WTC11 (cell line): ENCODE data around the gene ADAP1.

Source experiments
- ATF2 ChIP-seq: sonication (generic); formaldehyde crosslinking; IDR thresholded peaks from 2 replicates; pipeline ENCODE4 v1.8.1; 2022; ENCODE audit warnings: low read depth, missing genetic modification reagents, borderline replicate concordance
- CBFB ChIP-seq: sonication (generic); formaldehyde crosslinking; IDR thresholded peaks from 2 replicates; pipeline ENCODE4 v1.8.1; 2022; ENCODE audit warnings: mild to moderate bottlenecking, low read depth, missing genetic modification reagents
- CREB1 ChIP-seq: sonication (generic); formaldehyde crosslinking; IDR thresholded peaks from 2 replicates; pipeline ENCODE4 v1.8.0; 2023; ENCODE audit warnings: mild to moderate bottlenecking, missing genetic modification reagents
- CREM ChIP-seq: sonication (generic); formaldehyde crosslinking; IDR thresholded peaks from 2 replicates; pipeline ENCODE4 v1.8.1; 2022; ENCODE audit warnings: mild to moderate bottlenecking, missing genetic modification reagents, moderate library complexity
- CTCF ChIP-seq: fragments of 200-600 bp; IDR thresholded peaks from 2 replicates; pipeline ENCODE4 v1.8.0; 2022; ENCODE audit warnings: antibody characterized with exemption
- ETV6 ChIP-seq: sonication (generic); formaldehyde crosslinking; IDR thresholded peaks from 2 replicates; pipeline ENCODE4 v1.8.1; 2022; ENCODE audit warnings: mild to moderate bottlenecking, missing genetic modification reagents
- FOXP4 ChIP-seq: sonication (generic); formaldehyde crosslinking; IDR thresholded peaks from 2 replicates; pipeline ENCODE4 v1.8.0; 2022; ENCODE audit warnings: mild to moderate bottlenecking, missing genetic modification reagents
- GABPB1 ChIP-seq: sonication (generic); formaldehyde crosslinking; IDR thresholded peaks from 2 replicates; pipeline ENCODE4 v1.8.1; 2023; ENCODE audit warnings: mild to moderate bottlenecking, missing genetic modification reagents
- SP1 ChIP-seq: sonication (generic); formaldehyde crosslinking; conservative IDR thresholded peaks from 2 replicates; pipeline ENCODE4 v1.8.1; 2022; ENCODE audit warnings: missing genetic modification reagents
- ZNF232 ChIP-seq: sonication (generic); formaldehyde crosslinking; IDR thresholded peaks from 2 replicates; pipeline ENCODE4 v1.8.0; 2022; ENCODE audit warnings: mild to moderate bottlenecking, missing genetic modification reagents
- ZNF317 ChIP-seq: sonication (generic); formaldehyde crosslinking; IDR thresholded peaks from 2 replicates; pipeline ENCODE4 v1.8.1; 2023; ENCODE audit warnings: low read depth, mild to moderate bottlenecking, moderate library complexity, missing genetic modification reagents, borderline replicate concordance
- ZNF512 ChIP-seq: sonication (generic); formaldehyde crosslinking; IDR thresholded peaks from 2 replicates; pipeline ENCODE4 v1.8.1; 2022; ENCODE audit warnings: missing genetic modification reagents, borderline replicate concordance

GRCh38 chr7:860149-860548 lies 94.3 kb downstream of the ADAP1 start:
- TF ChIP-seq FOXP4 (CRISPR knock-in tag) (no peak), CTCF (no peak), ZNF317 (CRISPR knock-in tag) (no peak), CREB1 (CRISPR knock-in tag) (no peak), ATF2 (CRISPR knock-in tag) (no peak), SP1 (no peak), GABPB1 (no peak), ZNF512 (CRISPR knock-in tag) (no peak), ETV6 (CRISPR knock-in tag) (no peak), CBFB (CRISPR knock-in tag) (no peak), CREM (no peak), ZNF232 (CRISPR knock-in tag) (no peak)
